ENCODE measurements around the gene SULF2.

SULF2 gene

DNA sequence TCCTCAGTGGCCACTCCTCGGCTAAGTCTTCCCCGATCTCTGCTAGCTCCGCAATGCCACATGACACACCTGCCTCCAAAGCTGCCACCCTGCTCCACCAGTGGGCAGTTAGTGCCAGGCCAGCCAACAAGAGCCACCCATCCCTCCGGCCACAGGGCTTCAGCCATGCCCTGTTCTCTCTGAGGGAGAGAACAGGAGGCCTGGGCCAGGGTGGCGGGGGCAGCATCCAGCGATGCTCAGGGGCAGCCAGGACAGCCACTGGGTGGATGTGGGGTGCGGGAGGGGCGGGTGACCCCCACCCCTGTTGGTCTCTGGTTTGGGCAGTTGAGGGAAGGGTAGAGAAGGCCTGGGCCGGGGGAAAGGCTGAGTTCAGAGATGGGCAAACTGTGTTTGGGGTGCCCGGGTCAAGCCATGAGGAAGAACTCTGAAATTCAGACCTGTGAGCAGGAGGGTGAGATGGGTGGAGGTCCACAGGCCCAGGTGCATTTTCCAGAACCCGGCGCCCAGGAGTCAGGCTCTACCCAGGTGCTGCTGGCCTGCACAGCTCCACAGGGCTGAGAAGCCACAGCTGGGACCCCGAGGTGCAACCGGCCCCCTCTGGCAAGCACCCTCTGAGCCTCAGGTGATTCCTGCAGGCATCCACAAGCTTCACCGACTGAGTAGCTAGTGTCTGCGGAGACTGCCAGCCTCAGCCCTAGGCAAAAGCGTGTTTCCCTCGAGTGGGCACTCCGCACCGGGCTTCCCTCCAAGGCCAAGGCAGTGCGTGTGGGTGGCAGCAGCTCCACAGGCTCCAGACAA is 91.1 kb downstream of the SULF2 start:
- Histone ChIP-seq H3K4me3 (ENCODE audit: low read depth, low read length) (no peak overlapping the region), H3K4me1 (ENCODE audit: control insufficient read depth, insufficient read depth, low read length, unreplicated experiment) (no peaks in the 10 kb centered on the region), H3K79me2 (ENCODE audit: control insufficient read depth, insufficient read depth, low read length, unreplicated experiment) (no peaks in the 10 kb centered on the region), H3K27me3 (ENCODE audit: insufficient read depth, low read length) (no peaks in the 10 kb centered on the region), H2AFZ (ENCODE audit: low read length, unreplicated experiment) (no peak overlapping the region), H3K27ac (ENCODE audit: low read depth, low read length) (no peak overlapping the region), H3K36me3 (ENCODE audit: insufficient read depth, low read length) (no peaks in the 10 kb centered on the region)

- Histone ChIP-seq H3K27me3 (ENCODE audit: insufficient read depth, low read length) (no peaks in the 10 kb centered on the region), H3K79me2 (ENCODE audit: control insufficient read depth, insufficient read depth, low read length, unreplicated experiment) (no peaks in the 10 kb centered on the region), H2AFZ (ENCODE audit: low read length, unreplicated experiment) (no peak overlapping the region), H3K4me1 (ENCODE audit: control insufficient read depth, insufficient read depth, low read length, unreplicated experiment) (no peaks in the 10 kb centered on the region), H3K4me3 (ENCODE audit: low read depth, low read length) (no peak overlapping the region), H3K36me3 (ENCODE audit: insufficient read depth, low read length) (no peaks in the 10 kb centered on the region), H3K27ac (ENCODE audit: low read depth, low read length) (no peak overlapping the region)
Observed at GRCh38 chr20:47691625-47692024, 93.7 kb downstream of the SULF2 start.

- Histone ChIP-seq H3K79me2 (ENCODE audit: control insufficient read depth, insufficient read depth, low read length, unreplicated experiment) (no peaks in the 10 kb centered on the region), H3K27me3 (ENCODE audit: insufficient read depth, low read length) (no peaks in the 10 kb centered on the region), H2AFZ (ENCODE audit: low read length, unreplicated experiment) (no peak overlapping the region), H3K4me3 (ENCODE audit: low read depth, low read length) (no peak overlapping the region), H3K36me3 (ENCODE audit: insufficient read depth, low read length) (no peaks in the 10 kb centered on the region), H3K27ac (ENCODE audit: low read depth, low read length) (no peak overlapping the region), H3K4me1 (ENCODE audit: control insufficient read depth, insufficient read depth, low read length, unreplicated experiment) (no peaks in the 10 kb centered on the region)
Observed at GRCh38 chr20:47689731-47690130, 95.5 kb downstream of the SULF2 start.

DNA sequence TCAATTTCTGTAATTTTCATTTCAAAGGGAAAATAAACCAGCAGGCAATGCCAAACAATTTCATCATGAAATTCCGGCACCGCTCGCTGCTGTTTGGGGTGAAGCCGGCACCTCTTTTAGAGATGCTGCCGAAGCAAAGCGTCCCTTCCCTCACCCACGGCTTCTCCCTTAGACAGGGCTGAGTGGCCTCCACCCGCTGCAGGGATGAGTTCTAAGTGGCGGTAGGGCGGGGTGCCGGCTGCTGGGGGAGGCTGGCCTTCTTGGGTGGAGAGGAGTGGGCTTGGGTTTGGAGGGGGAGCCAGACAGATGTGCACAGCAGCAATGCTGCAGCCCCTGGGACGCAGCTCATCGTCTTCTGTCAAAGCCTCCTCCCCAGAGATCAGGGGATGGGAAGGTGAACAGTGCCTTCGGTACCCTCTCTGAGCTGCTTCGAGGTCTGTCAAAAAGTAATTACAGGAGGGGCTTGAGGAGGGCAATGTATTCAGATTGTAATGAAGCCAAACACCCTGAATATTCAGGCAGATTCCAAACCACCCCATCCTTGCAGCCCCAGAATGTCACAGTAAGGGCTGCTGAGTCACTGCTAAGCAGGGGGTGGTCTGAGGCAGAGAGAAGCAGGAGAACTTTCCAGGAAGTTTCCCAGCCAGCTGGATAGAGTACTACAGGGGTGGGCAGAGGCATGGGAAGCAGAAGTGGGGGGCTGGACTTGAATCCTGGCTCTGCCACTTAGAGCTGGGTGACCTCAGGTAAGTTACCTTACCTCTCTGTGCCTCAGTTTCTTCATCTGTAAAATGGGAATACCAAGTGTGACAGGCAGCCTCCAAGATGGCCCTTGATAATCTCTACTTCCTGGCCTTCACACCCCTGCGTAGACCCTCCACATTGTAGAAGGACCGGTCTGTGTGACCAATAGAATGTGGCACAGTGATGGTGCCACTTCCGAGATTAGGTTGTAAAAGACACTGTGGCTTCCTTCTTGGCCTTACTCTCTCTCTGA is 96.6 kb downstream of the SULF2 start:
- no peaks in the 10 kb centered on the region for H3K4me1 ChIP-seq (ENCODE audit: control insufficient read depth, insufficient read depth, low read length, unreplicated experiment)
- H3K36me3 ChIP-seq (ENCODE audit: insufficient read depth, low read length), result no peaks in the 10 kb centered on the region
- no peaks in the 10 kb centered on the region for H3K79me2 ChIP-seq (ENCODE audit: control insufficient read depth, insufficient read depth, low read length, unreplicated experiment)
- no peaks in the 10 kb centered on the region for H3K27me3 ChIP-seq (ENCODE audit: insufficient read depth, low read length)
- H3K4me3 ChIP-seq (ENCODE audit: low read depth, low read length), result no peak overlapping the region
- no peak overlapping the region for H3K27ac ChIP-seq (ENCODE audit: low read depth, low read length)
- H2AFZ ChIP-seq (ENCODE audit: low read length, unreplicated experiment), result no peak overlapping the region

DNA sequence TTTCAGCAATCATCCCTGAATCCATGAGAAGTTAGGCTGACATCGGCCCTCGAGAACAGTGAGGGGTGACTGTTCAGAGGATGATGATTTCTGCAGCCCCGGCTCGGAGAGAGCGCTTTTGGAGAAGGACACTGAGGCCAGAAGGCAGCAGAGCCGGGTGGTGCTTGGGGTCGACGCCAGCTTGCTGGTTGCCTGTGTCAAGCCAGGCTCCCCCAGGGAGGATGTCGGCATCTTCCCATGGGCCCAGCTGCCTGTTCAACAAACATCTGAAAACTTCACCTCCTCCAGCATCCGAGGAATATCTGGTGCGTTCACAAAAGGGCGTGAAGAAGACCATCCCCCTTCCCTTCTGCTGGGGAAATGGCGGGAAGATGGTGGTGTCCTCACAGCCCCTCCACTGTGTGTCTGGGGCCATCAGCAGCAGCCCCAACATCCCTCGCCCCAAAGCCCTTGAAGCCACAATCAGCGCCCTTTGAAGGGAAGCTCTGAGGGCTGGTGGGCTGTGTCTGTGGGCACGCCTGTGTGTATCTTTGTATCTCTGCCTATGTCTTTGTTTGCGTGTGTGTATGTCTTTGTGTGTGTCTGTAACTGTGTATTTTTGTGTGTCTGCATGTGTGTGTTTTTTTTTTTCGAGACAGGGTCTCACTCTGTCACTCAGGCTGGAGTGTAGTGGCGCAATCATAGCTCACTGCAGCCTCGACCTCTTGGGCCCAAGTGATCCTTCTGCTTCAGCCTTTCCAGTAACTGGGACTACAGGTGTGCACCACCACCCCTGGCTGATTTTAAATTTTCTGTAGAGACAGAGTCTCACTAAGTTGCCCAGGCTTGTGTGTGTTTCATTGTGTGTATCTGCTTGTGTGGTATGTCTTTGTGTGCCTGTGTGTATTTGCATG is 97.9 kb downstream of the SULF2 start:
- Histone ChIP-seq H3K4me3 (ENCODE audit: low read depth, low read length) (no peak overlapping the region), H3K27me3 (ENCODE audit: insufficient read depth, low read length) (no peaks in the 10 kb centered on the region), H2AFZ (ENCODE audit: low read length, unreplicated experiment) (no peak overlapping the region), H3K36me3 (ENCODE audit: insufficient read depth, low read length) (no peaks in the 10 kb centered on the region), H3K79me2 (ENCODE audit: control insufficient read depth, insufficient read depth, low read length, unreplicated experiment) (no peaks in the 10 kb centered on the region), H3K4me1 (ENCODE audit: control insufficient read depth, insufficient read depth, low read length, unreplicated experiment) (no peaks in the 10 kb centered on the region), H3K27ac (ENCODE audit: low read depth, low read length) (peak overlapping the region; percentile 37; the same call in 1 of the 2 replicates)

DNA sequence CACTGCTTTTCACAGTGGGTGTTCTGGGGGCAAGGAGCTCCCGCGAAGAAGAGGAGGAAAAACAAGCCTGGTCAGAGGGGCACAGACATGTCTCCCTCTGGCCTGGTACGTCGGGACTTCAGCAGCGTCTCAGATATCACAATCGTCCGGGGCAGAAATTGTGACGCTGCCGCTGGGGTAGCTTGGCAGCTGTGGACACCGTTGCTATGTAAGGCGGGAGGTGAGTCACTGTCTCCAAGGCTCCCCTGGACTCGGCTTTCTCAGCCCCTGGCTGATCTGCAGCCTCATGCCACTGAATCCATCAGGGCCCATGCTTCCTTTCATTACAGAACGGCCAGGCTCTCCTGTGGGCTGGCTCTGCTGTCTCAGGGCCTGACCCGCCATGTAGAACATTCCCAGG is 98.7 kb downstream of the SULF2 start:
- Histone ChIP-seq H3K4me1 (ENCODE audit: control insufficient read depth, insufficient read depth, low read length, unreplicated experiment) (no peaks in the 10 kb centered on the region), H3K27ac (ENCODE audit: low read depth, low read length) (peak overlapping the region; percentile 37; the same call in 1 of the 2 replicates), H3K4me3 (ENCODE audit: low read depth, low read length) (no peak overlapping the region), H3K79me2 (ENCODE audit: control insufficient read depth, insufficient read depth, low read length, unreplicated experiment) (no peaks in the 10 kb centered on the region), H3K36me3 (ENCODE audit: insufficient read depth, low read length) (no peaks in the 10 kb centered on the region), H3K27me3 (ENCODE audit: insufficient read depth, low read length) (no peaks in the 10 kb centered on the region), H2AFZ (ENCODE audit: low read length, unreplicated experiment) (no peak overlapping the region)

- no peaks in the 10 kb centered on the region for H3K36me3 ChIP-seq (ENCODE audit: insufficient read depth, low read length)
- H3K27ac ChIP-seq (ENCODE audit: low read depth, low read length), result no peak overlapping the region
Observed at GRCh38 chr20:47684306-47685080, 100.8 kb downstream of the SULF2 start.

GRCh38 chr20:47682916-47683315 is 102.4 kb downstream of the SULF2 start:
- Histone ChIP-seq H3K27ac (ENCODE audit: low read depth, low read length) (no peak overlapping the region), H3K79me2 (ENCODE audit: control insufficient read depth, insufficient read depth, low read length, unreplicated experiment) (no peaks in the 10 kb centered on the region), H2AFZ (ENCODE audit: low read length, unreplicated experiment) (no peak overlapping the region), H3K4me1 (ENCODE audit: control insufficient read depth, insufficient read depth, low read length, unreplicated experiment) (no peaks in the 10 kb centered on the region), H3K27me3 (ENCODE audit: insufficient read depth, low read length) (no peaks in the 10 kb centered on the region), H3K36me3 (ENCODE audit: insufficient read depth, low read length) (no peaks in the 10 kb centered on the region), H3K4me3 (ENCODE audit: low read depth, low read length) (no peak overlapping the region)

More at GRCh38 chr20:47684306-47685080, 100.8 kb downstream of the SULF2 start:
- Histone ChIP-seq H3K27me3 (ENCODE audit: insufficient read depth, low read length) (no peaks in the 10 kb centered on the region), H3K79me2 (ENCODE audit: control insufficient read depth, insufficient read depth, low read length, unreplicated experiment) (no peaks in the 10 kb centered on the region), H2AFZ (ENCODE audit: low read length, unreplicated experiment) (no peak overlapping the region), H3K4me3 (ENCODE audit: low read depth, low read length) (no peak overlapping the region), H3K4me1 (ENCODE audit: control insufficient read depth, insufficient read depth, low read length, unreplicated experiment) (no peaks in the 10 kb centered on the region)

DNA sequence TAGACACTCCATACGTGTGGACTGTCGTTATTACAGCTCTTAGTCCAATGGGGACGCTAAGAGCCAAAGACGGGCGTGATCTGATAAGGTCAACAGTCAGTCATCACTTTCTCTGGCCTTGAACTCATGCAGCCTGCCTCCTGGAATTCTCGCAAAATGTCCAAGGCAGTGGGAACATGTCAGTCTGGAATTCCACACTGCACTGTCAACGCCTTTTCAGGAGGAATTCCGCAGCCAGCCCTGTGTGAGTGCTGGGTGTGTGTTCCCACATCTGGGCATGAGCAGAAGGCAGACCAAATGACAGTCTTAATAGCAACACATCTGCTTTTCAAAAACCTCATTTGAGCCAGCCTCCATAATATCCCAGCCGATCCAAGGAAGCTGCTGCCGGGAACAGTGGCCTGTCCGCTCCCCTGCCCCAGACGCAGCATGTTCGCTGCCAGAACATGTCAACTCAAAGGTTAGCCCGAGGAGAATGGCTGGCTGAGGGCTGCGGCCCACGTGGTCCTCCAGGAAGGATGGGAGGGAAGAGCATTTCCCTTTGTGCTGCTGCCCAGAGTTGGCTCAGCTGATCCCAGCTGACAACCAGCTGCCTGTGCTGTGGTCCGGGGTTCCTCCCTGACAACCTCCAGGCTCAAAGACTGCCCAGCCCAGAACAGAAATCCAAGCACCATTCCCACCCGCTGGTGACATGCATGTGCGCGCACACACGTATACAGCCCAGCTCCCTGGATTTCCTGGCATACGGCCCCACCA is 103.1 kb downstream of the SULF2 start:
- Histone ChIP-seq H3K79me2 (ENCODE audit: control insufficient read depth, insufficient read depth, low read length, unreplicated experiment) (no peaks in the 10 kb centered on the region), H2AFZ (ENCODE audit: low read length, unreplicated experiment) (no peak overlapping the region), H3K4me3 (ENCODE audit: low read depth, low read length) (no peak overlapping the region), H3K27me3 (ENCODE audit: insufficient read depth, low read length) (no peaks in the 10 kb centered on the region), H3K36me3 (ENCODE audit: insufficient read depth, low read length) (no peaks in the 10 kb centered on the region), H3K27ac (ENCODE audit: low read depth, low read length) (no peak overlapping the region), H3K4me1 (ENCODE audit: control insufficient read depth, insufficient read depth, low read length, unreplicated experiment) (no peaks in the 10 kb centered on the region)

Data from ACC112 (cell line).